ENCODE data around the gene PRR18. TPM values are rescaled to one million over a fixed set of nuclear protein-coding genes. Genes with fewer than 3 reads are reported as not detected.

The PRR18 gene
- total and polyA plus RNA-seq, 4 donors: 0.29 to 2.8 (median 1.1) TPM

GRCh38 chr6:166278579-166279392, 29.4 kb downstream of the PRR18 start:
- Histone ChIP-seq H3K9me3 (ENCODE audit: control insufficient read depth in 4 of 4, low read length in 3 of 4) (no peaks in the 10 kb centered on the region), H3K27ac (ENCODE audit: low read depth in 1 of 2, low read length in 2 of 2) (no peak overlapping the region), H3K9ac (ENCODE audit: low read depth in 1 of 2, low read length in 2 of 2) (no peak overlapping the region), H3K4me1 (ENCODE audit: control insufficient read depth in 4 of 4, insufficient read depth in 4 of 4, low read length in 3 of 4) (no peaks in the 10 kb centered on the region), H3K4me3 (ENCODE audit: low read depth in 1 of 3, low read length in 3 of 3) (no peak overlapping the region), H3K36me3 (ENCODE audit: control insufficient read depth in 4 of 4, insufficient read depth in 3 of 4, low read depth in 1 of 4, low read length in 3 of 4) (no peaks in the 10 kb centered on the region), H3K27me3 (ENCODE audit: control insufficient read depth in 4 of 4, insufficient read depth in 4 of 4, low read length in 3 of 4) (no peaks in the 10 kb centered on the region)
- 73% methylated on average over 8 of the region's 8 CpGs for WGBS
- DNase-seq (ENCODE audit: low spot score): no peak
- no peak for TF ChIP-seq FOXA1 (IDR thresholded peaks at IDR 0.05)
- no peak for TF ChIP-seq HNF4G (IDR thresholded peaks at IDR 0.05)
- TF ChIP-seq RXRA (IDR thresholded peaks at IDR 0.05): no peak
- no peak for TF ChIP-seq HNF4A (conservative IDR thresholded peaks at IDR 0.05)
- no peak for TF ChIP-seq RAD21 (IDR thresholded peaks at IDR 0.05)
- TF ChIP-seq EGR1 (IDR thresholded peaks at IDR 0.05; ENCODE audit: low read depth in 2 of 2): no peak
- no peak for TF ChIP-seq ATF3 (IDR thresholded peaks at IDR 0.05)
- TF ChIP-seq, protein P1, sequence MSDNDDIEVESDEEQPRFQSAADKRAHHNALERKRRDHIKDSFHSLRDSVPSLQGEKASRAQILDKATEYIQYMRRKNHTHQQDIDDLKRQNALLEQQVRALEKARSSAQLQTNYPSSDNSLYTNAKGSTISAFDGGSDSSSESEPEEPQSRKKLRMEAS (IDR thresholded peaks at IDR 0.05): no peak
- no peak for TF ChIP-seq GABPA (IDR thresholded peaks at IDR 0.05 in 1 of 2, conservative IDR thresholded peaks at IDR 0.05 in 1 of 2)
- no peak for TF ChIP-seq SP1 (IDR thresholded peaks at IDR 0.05)
- no peak for TF ChIP-seq ZBTB33 (IDR thresholded peaks at IDR 0.05)
- TF ChIP-seq, protein P2, sequence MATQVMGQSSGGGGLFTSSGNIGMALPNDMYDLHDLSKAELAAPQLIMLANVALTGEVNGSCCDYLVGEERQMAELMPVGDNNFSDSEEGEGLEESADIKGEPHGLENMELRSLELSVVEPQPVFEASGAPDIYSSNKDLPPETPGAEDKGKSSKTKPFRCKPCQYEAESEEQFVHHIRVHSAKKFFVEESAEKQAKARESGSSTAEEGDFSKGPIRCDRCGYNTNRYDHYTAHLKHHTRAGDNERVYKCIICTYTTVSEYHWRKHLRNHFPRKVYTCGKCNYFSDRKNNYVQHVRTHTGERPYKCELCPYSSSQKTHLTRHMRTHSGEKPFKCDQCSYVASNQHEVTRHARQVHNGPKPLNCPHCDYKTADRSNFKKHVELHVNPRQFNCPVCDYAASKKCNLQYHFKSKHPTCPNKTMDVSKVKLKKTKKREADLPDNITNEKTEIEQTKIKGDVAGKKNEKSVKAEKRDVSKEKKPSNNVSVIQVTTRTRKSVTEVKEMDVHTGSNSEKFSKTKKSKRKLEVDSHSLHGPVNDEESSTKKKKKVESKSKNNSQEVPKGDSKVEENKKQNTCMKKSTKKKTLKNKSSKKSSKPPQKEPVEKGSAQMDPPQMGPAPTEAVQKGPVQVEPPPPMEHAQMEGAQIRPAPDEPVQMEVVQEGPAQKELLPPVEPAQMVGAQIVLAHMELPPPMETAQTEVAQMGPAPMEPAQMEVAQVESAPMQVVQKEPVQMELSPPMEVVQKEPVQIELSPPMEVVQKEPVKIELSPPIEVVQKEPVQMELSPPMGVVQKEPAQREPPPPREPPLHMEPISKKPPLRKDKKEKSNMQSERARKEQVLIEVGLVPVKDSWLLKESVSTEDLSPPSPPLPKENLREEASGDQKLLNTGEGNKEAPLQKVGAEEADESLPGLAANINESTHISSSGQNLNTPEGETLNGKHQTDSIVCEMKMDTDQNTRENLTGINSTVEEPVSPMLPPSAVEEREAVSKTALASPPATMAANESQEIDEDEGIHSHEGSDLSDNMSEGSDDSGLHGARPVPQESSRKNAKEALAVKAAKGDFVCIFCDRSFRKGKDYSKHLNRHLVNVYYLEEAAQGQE (IDR thresholded peaks at IDR 0.05): no peak
- no peak for TF ChIP-seq JUND (IDR thresholded peaks at IDR 0.05)

DNA sequence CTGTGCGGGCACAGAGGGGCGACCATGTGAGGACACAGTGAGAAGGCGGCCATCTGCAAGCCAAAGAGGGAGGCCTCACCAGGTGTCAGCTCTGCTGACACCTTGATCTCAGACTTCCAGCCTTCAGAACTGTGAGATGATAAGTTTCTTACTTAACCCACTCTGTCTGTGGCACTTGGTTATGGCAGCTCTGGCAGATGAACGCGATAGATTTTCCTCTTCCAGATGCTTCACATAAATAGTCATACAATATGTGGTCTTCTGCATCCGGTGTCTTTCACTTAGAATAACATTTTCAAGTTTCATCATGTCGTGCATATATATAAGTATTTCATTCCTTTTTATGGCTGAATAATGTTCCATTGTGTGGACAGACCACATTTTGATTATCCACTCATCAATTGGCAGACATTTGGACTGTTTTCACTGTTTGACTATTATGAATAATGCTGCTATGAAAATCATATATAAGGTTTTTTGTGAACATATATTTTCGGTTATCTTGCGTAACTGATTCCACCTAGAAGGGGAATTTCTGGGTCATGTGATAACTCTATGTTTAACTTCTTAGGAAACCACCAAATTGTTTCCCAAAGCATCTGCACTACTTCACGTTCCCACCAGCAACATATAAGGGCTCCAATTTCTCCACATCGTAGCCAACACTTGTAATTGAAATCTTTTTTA, 30.2 kb downstream of the PRR18 start:
- no peak for DNase-seq (ENCODE audit: low spot score)
- H3K27ac ChIP-seq (ENCODE audit: low read depth in 1 of 2, low read length in 2 of 2): no peak overlapping the region
- H3K9me3 ChIP-seq (ENCODE audit: control insufficient read depth in 4 of 4, low read length in 3 of 4): no peaks in the 10 kb centered on the region
- H3K4me1 ChIP-seq (ENCODE audit: control insufficient read depth in 4 of 4, insufficient read depth in 4 of 4, low read length in 3 of 4): no peaks in the 10 kb centered on the region
- no peak overlapping the region for H3K4me3 ChIP-seq (ENCODE audit: low read depth in 1 of 3, low read length in 3 of 3)
- H3K9ac ChIP-seq (ENCODE audit: low read depth in 1 of 2, low read length in 2 of 2): no peak overlapping the region
- WGBS: 87% methylated on average over 11 of the region's 11 CpGs
- H3K36me3 ChIP-seq (ENCODE audit: control insufficient read depth in 4 of 4, insufficient read depth in 3 of 4, low read depth in 1 of 4, low read length in 3 of 4): no peaks in the 10 kb centered on the region
- H3K27me3 ChIP-seq (ENCODE audit: control insufficient read depth in 4 of 4, insufficient read depth in 4 of 4, low read length in 3 of 4): no peaks in the 10 kb centered on the region
- TF ChIP-seq ATF3 (IDR thresholded peaks at IDR 0.05): no peak
- TF ChIP-seq, protein P1 (IDR thresholded peaks at IDR 0.05): no peak
- no peak for TF ChIP-seq HNF4G (IDR thresholded peaks at IDR 0.05)
- TF ChIP-seq RAD21 (IDR thresholded peaks at IDR 0.05): no peak
- no peak for TF ChIP-seq YY1 (IDR thresholded peaks at IDR 0.05)
- no peak for TF ChIP-seq NR2F2 (IDR thresholded peaks at IDR 0.05)
- TF ChIP-seq FOXA1 (IDR thresholded peaks at IDR 0.05): no peak
- TF ChIP-seq FOXA2 (IDR thresholded peaks at IDR 0.05): no peak
- no peak for TF ChIP-seq TAF1 (conservative IDR thresholded peaks at IDR 0.05)
- TF ChIP-seq, protein P3, sequence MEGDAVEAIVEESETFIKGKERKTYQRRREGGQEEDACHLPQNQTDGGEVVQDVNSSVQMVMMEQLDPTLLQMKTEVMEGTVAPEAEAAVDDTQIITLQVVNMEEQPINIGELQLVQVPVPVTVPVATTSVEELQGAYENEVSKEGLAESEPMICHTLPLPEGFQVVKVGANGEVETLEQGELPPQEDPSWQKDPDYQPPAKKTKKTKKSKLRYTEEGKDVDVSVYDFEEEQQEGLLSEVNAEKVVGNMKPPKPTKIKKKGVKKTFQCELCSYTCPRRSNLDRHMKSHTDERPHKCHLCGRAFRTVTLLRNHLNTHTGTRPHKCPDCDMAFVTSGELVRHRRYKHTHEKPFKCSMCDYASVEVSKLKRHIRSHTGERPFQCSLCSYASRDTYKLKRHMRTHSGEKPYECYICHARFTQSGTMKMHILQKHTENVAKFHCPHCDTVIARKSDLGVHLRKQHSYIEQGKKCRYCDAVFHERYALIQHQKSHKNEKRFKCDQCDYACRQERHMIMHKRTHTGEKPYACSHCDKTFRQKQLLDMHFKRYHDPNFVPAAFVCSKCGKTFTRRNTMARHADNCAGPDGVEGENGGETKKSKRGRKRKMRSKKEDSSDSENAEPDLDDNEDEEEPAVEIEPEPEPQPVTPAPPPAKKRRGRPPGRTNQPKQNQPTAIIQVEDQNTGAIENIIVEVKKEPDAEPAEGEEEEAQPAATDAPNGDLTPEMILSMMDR (IDR thresholded peaks at IDR 0.05; ENCODE audit: low read depth, low read length, missing input control): no peak
- no peak for TF ChIP-seq GABPA (IDR thresholded peaks at IDR 0.05 in 1 of 2, conservative IDR thresholded peaks at IDR 0.05 in 1 of 2)
- TF ChIP-seq ZBTB33 (IDR thresholded peaks at IDR 0.05): no peak
- no peak for TF ChIP-seq RXRA (IDR thresholded peaks at IDR 0.05)
- no peak for TF ChIP-seq HNF4A (conservative IDR thresholded peaks at IDR 0.05)
- TF ChIP-seq JUND (IDR thresholded peaks at IDR 0.05): no peak
